CD4-positive, alpha-beta T cell treated with Interleukin-15 for 4 hours (primary cell): Measurements from ENCODE around the gene TRIP10.
"Not testable (repeated sequence)": the region's sequence is repeated elsewhere in the genome, so short reads cannot be mapped to it uniquely, and the experiment has no call there.

Source experiments
- DNase-seq: peaks from one replicate; pipeline ENCODE4 v3.0.0-alpha.2; 2020; ENCODE audit warnings: low spot score

Gene TRIP10

DNA sequence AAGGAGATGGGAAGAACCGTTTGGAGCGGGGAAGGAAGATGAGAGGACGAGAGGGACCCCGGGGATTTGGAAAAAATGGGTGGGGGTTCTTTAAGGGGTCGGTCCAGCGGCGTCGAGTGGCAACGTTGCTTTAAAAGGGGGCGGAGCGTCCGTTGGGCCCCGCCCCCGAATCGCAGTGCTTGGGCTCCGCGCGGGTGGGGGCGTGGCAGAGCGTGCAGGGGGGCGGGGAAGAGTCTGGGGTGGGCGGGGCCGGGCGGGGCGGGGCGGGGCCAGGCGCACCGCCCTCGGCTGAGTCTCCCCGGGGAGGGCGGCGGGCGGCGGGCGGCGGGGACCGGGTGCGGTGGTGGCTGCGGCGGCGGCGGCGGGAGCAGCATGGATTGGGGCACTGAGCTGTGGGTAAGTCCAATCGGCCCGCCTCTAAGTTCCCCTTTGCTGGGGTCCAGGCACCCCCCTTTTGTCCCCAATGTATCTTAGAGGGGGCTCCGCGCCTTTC, at the start of gene TRIP10:
Gene TRIP10 (plus strand): TSS at position 291 of the 493 bp plus-strand sequence. CDS start 82 bp downstream, at position 373.
- peak; percentile 82 for DNase-seq

DNA sequence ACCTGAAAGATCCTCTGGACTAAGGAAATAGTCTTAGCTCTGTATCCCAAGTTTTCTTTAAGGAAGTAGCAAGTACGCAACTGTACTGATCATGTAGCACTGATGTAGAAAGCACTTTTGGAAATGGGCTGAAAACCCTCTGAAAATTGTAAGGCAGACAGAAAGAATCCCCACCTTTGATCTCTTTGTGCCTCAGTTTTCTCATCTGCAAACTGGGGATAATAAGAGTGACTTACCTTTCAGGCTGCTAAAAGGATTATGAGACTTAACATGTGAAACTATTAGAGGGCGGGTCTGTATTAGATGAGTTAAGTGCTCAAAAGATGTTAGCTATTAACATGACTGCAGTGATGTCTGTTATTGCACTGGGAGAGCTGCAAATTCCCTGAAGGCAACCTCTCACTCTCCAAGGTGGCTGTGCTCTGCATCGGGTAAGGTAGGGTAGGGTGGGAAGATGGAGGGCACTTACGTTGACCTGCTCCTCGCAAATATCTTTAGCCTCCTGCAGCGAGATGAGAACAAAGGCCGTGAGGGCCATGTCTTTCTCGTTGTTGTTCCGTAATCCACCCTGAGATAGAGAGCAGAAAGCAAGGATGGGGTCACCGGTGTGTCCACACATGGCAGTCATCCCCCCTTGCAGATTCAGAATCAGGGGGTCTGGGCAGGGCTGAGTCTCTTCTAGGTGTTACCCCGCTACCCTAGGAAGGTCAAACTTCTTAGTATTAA, 49.2 kb upstream of the TRIP10 start:
- DNase-seq: no peak

DNA sequence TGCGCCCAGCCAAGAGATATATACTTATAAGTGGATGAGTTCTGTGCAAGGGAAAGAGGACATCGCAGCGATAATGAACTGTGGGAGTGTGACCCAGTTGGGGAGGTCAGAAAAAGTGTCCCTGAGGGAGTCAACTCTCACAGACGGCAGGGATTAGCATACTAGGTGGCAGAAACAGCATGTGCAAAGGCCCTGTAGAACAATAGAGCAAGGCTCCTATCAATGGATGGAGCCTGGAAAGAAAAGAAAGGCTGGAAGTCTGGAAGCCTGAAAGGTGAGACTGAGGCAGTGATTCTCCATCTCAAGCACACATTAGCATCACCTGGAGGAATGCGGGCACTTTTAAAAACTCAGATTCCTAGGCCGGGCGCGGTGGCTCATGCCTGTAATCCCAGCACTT, 48.1 kb upstream of the TRIP10 start:
- no peak for DNase-seq

GRCh38 chr19:6692027-6692426, 47.5 kb upstream of the TRIP10 start:
- DNase-seq: no peak

GRCh38 chr19:6693056-6693471, 46.4 kb upstream of the TRIP10 start:
- DNase-seq: no peak

GRCh38 chr19:6693681-6694080, 45.8 kb upstream of the TRIP10 start:
- DNase-seq: no peak

DNA sequence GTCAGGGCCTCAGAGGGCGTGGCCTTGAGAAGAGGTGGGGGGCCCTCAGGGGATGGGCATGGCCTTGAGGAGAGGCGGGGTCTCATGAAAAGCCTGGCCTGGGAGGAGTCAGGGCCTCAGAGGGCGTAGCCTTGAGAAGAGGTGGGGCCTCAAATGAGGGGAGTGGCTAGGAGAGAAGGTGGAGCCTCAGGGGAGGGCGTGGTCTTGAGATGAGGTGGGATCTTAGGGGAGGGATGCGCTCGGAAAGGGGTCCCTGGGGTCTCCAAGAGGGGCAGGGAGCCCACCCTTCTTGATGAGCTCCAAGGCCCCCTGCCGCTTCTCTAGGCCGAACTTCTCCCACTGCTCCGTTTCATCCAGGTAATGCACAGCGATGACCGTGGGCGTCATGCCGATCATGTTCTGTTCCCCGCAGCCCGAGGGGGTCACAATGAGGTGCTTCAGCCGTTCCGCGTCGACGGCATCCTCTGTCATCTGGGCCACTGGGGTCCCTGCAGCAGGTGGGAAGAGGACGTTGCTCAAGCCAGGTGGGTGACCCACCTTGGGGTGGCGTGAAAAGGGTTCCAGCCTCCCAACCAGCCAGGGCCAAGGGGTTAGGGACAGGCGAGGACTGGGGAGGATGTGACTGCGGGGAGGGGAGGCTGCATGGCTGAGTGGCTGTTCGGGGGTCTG, 45.2 kb upstream of the TRIP10 start:
- no peak for DNase-seq

- DNase-seq: no peak
Observed at GRCh38 chr19:6696239-6696820, 43.1 kb upstream of the TRIP10 start.

- DNase-seq: no peak
Observed at GRCh38 chr19:6697291-6697690, 42.2 kb upstream of the TRIP10 start.

- DNase-seq: no peak
Observed at GRCh38 chr19:6699935-6700334, 39.5 kb upstream of the TRIP10 start.

DNA sequence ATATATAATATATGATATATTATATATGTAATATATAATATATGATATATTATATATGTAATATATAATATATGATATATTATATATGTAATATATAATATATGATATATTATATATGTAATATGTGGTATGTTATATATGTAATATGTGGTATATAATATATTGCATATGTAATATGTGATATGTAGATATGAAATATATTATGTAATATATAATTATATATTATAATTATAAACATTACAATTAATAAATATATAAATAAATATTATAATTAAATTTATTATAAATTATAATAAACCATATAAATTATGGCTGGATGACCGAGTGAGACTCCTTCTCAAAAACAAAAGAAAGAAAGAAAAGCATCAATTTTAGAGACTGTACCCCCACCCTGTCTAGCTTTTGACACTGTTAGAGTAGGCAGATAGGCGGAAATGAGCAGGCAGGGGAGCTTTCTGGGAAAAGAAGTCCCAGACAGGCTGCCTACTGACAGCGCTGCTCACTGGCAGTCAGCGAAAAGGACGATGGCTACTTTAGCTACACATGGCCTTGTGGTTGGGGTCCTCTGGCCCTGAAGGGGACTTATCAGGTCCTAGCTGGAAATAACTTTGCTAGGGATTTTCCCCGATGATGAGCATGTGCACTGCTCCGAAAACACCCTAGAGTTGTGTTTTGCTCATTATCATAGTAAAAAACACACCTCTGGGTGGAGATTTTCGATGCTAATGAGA, 38.7 kb upstream of the TRIP10 start:
- no peak for DNase-seq

DNA sequence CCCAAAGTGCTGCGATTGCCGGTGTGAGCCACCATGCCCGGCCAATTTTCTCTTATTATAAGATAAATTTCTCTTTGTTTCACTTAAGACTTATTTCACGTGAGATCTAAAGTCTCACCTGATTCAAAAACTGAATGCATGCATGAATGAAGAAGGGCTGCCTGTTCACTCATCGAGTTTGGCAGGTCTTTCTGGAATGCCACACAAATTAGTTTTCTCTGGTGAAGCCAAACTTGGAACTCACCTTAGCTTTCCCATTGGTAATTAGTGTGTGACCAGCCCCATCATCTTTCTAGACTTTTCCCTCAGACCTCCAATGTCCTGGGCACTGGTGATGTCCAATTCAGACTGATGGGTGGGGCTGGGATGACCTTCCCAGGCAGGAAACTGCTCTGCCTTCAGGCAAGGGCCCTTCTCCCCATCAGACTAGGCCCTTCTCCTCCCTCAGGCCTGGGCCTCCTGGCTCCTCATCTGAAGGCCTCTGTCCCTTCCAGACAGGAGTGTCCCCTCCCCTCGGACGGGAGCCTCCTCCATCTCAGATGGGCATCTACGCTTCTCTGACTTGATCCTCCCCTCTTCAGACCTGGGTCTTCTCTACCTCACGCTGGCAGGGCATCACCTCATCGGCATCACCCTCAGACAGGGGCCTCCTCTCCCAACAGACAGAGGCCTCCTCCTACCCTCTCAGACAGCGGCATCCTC, 33.4 kb upstream of the TRIP10 start:
- DNase-seq: no peak

DNA sequence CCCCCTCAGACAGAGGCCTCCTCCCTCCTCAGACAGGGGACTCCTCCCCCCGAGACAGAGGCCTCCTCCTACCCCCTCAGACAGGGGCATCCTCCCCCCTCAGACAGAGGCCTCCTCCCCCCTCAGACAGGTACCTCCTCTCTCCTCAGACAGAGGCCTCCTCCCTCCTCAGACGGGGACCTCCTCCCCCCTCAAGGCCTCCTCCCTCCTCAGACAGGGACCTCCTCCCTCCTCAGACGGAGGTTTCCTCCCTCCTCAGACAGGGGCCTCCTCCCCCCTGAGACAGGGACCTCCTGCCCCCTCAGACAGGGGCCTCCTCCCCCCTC, 32.9 kb upstream of the TRIP10 start:
- DNase-seq: no peak

- no peak for DNase-seq
Observed at GRCh38 chr19:6707011-6707657, 32.3 kb upstream of the TRIP10 start.

GRCh38 chr19:6707658-6708018, 31.8 kb upstream of the TRIP10 start:
- no peak for DNase-seq

GRCh38 chr19:6708346-6708745, 31.1 kb upstream of the TRIP10 start:
- DNase-seq: no peak

DNA sequence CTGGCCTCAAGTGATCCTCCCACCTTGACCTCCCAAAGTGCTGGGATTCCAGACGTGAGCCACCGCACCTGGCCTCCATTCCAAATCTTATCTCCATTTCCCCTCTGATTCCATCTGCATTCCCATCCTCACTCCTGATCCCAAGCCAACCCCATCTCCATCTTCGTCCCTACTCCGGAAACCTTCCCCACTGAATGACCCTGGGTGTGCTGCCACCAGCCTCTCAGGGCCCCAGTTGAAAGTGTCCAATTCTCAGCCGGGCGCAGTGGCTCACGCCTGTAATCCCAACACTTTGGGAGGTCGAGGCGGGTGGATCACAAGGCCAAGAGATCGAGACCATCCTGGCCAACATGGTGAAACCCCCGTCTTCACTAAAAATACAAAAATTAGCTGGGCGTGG, 30.6 kb upstream of the TRIP10 start:
- DNase-seq: not testable (repeated sequence)

- no peak for DNase-seq
Observed at GRCh38 chr19:6709549-6709948, 29.9 kb upstream of the TRIP10 start.

GRCh38 chr19:6710273-6711077, 29.0 kb upstream of the TRIP10 start:
- DNase-seq: no peak

GRCh38 chr19:6711078-6711361, 28.5 kb upstream of the TRIP10 start:
- DNase-seq: no peak

- no peak for DNase-seq
Observed at GRCh38 chr19:6711605-6712004, 27.9 kb upstream of the TRIP10 start.
